Stimulated activated CD4-positive, alpha-beta T cell treated with anti-CD3 and anti-CD28 coated beads, Interleukin-12 subunit alpha, Interleukin-12 subunit beta, amount 100 ng/mL, for 4 hours (primary cell): ENCODE measurements around the gene STXBP5.
"Not testable (repeated sequence)": the region's sequence is repeated elsewhere in the genome, so short reads cannot be mapped to it uniquely, and the experiment has no call there.

Source experiments
- DNase-seq: peaks from one replicate; pipeline ENCODE4 v3.0.0-alpha.2; 2020

Gene STXBP5

DNA sequence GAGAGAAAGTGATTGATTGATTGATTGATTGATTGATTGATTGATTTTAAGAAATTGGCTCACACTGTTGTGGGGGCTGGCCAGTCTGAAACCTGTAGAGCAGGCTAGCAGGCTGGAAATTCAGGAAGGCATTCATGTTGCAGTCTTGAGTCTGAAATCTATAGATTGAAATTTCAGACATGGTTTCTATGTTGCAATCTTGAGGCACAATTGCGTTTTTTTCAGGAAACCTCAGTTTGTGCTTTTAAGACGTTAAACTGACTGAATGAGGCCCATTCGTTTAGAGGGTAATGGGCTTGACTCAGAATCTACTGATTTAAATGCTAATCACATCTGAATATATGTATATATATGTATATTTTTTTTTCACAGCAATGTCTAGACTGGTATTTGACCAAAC lies 106.3 kb downstream of the STXBP5 start:
- no peak for DNase-seq

DNA sequence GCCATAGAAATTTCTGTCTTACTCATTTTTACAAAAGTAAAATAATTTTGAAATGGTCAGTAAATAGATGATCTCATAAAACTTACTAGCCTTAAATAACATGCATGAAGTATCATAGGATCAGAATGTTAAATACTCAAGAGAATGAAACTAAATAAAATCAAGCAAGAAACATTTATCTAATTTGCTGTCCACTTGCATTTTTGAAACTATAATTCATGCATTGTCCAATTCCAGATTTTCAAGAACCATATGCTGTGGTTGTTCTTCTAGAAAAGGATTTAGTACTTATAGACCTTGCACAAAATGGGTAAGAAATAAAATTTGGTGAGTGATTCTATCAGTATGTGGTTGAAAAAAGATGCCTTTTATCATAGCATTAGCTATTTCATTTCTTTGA lies 107.0 kb downstream of the STXBP5 start:
- DNase-seq, result no peak

DNA sequence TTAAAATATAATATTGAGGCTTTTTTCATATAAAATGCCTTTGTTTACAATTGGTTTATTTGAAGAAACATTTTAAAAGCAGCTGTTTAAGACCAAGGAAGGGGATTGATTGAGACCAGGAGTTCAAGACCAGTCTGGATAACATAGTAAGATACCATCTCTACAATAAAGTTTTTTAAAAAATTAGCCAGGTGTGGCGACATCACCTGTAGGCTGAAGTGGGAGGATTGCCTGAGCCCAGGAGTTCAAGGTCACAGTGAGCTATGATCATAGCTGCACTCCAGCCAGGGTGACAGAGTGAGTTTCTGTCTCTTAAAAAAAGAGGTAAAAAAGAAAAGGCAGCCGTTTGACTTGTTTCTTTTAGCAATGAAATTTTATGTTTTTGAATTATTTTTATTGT lies 117.0 kb downstream of the STXBP5 start:
- no peak for DNase-seq

DNA sequence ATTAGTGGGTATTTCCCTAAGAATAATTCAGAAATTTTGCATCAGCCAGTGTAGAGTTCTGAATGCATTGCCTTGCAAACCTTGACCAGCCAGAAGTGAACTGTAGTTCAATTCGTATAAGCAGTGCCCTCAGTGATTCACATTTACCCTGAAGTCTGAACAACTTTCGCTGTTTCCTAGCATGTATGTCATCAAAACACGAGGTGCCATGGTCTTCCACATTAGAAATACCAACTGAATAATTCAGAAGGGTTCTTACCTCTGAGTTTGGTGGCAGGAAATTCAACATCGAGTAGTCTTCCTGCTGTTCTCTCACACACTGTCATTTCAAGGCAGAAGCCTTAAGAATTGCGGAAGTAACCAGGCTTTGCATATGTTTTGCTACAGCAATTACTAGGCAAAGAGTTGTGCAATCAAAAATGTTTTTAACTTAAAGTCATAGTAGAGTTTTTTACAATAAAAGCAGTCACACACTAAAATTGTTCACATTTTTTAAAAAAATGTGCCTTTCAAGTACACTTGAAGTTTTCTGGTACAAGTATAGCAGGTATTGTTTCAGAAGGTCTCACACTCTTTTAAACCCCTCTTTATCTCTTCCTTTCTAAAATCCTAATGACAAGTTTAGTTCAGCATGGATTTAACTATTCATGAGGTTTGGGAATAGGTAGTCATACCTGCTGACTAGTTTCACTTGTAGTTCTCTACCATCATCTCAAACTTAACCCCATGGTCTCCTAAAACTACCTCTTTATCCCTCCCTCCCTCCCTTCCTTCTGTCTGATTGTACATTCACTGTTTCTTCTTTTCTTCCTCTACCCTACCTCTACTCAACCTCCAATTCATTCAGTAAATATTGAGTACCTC lies 118.3 kb downstream of the STXBP5 start:
- no peak for DNase-seq

DNA sequence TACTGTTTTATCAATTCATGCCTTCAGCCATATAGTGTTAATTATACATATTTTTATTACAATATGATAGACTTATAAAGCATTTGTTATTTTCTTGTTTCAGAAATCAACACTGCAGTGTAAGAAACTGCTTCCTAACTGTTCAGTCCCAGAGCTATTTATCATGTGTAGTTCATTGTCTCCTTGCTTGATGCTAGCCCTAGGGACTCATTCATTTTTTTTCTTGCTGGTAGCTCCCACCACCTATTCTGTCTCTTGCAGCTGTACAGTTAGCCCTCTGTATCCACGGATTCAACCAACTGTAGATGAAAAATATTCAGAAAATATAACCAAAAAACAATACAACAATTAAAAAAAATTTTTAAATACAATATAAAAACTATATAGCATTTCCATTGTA lies 121.3 kb downstream of the STXBP5 start:
- no peak for DNase-seq

DNA sequence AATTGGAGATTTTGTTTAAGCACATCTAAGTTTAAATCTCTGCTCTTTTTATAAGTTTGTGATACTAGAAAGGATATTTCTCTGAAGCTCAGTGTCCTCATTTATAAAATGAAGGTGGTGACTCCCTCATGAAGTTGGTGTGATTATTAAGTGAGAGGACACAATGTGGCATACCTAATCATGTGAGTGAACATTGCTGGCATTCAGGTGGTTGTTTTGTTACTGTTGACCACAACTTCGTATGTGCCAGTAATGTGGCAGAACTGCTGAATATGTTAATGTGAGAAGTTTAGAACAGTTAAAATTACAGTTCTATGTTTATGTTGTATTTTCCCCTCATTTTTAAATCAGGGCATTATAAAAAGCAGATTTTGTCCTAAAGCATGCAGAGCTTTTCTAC lies 127.2 kb downstream of the STXBP5 start:
- DNase-seq, result no peak

DNA sequence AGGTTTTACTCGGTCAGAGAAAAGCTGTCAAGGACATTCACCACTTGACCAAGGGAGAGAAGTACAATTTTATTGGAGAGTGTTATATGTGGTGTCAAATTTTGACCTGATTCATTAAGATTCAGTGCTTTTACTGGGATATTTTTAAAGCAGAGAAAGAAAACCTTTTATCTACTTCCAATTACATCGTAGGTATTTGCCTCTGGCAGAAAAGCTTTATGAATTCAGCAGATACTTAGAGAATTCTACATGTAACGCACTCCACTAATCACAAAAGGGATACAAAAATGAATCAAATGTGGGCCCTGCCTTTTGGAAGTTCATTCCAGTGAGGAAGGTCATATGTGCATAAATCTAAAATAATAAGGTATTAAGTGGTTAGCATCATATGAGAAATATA lies 133.7 kb downstream of the STXBP5 start:
- DNase-seq, result no peak

DNA sequence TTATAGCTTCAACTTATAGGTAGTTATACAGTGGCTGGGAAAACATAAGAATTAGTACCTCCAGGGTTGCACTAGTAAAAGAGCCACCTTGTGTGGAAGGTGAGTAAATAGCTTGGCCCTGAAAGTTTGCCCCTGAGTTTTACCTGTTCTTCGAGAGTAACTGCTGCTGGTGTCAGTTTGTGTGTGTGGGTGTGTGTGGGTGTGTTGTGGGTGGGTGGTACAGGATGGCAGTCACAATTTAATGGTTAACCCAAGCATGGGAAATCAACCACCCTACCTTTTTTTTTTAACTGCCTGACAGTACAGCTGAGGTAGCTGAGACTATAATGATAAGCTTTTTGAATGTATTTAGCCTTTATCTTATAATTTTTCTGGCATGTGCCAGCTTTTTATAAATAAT lies 137.3 kb downstream of the STXBP5 start:
- DNase-seq, result no peak

DNA sequence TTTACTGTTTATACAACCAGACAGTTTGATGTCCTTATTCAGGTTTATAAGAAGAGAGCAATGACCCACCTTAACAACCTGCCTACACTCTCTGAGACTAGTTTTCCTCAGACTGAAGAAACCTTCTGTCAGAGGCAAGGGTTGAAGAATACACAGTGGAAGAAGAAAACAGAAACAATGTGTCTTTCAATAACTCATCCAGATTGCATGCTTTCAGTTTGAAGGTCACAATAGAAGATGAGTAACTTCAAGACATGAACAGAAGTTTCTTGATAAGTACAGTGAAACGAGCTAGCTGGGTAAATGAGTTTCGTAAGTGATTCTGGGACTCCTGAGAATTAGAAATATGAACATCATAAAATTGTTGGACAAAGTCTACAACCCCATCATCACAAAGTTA lies 141.7 kb downstream of the STXBP5 start:
- no peak for DNase-seq

DNA sequence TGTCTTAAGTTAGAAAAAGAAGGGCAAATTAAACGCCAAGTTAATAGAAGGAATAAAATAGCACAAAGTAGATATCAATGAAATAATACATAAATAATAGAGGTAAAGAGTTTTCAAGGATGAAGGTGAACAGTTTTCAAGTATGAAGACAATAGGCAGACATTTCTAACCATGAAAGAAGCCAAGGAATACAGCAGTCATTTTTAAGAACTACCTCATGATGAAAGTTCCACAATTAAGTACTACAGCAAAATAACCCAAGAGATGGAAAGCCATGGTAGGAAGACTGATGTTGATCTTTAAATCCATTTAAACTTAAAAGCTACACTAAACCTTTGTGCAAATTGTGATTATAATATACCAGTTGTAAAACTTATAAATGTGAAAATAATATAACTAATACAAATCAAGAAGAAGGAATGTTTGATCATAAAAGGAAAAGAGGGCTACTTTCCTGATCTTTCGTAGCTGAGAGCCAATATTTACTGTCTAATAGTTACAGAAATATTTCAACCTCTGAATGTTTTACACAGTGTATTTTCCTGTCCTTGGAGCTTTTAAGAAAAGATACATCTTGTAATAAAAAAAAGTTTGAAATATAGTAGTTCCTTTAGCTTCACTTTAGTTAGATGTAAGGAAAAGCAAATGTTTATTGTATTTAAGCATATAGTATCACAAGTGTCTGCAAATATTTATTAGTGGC lies 143.1 kb downstream of the STXBP5 start:
- no peak for DNase-seq

DNA sequence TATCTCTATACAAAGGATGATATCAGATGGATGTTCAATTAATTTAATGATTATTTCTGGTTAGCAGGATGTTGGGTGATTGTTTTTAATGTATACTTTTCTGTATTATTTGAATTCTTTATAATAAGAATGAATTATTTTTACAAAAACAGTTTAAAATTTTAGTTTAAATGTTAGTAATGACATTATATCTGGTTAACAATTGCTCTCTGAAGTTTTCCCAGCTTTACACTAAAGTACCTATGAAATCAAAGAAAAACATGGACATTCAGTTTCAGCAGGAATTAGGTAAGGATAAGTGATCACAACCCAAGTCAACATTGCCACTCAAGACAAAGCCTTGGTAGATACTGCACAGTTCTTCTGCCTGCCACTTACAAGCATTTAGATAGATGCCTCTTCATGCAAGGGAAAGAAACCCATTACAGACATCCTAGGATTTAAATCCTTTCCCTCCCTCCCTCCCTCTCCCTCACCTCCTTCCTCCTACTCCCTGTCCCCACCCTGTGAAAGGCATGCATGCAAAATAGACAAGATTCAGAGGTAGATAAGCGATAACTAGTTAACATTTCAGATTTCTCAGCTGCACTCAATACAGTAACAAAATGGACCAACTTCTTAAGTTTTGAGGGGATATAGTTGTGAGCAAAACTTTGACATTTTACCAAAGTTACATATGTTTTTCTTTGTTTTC lies 143.8 kb downstream of the STXBP5 start:
- no peak for DNase-seq

DNA sequence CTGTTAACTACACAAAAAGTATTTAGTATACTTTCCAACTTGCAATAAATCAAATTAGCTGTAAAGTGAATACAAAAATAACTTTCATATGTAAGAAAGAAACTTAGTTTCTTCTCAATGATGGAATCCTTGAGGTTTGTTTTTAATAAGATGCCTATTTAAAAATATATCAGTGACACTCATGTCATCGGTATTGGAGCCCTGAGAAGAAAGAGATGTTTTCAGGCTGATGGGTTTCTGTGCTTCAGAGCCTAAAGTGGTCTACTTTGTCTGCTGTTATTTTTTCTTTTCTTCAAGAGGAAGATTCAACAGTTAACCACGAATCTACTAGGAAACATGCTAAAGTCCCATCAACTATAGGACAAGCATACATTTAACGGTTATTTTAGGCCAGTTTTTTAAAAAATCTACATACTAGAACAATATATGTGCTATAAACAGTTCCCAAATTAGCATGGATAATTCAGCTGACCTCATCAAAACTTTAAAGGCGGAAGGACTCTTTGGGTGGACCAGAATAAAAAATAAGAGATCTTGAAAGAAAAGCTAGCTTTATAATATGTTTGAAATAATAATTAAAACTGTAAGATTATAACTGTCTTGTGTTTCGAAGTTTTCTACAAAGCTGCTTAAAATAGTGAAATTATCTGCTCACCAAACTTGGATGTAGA lies 157.2 kb downstream of the STXBP5 start:
- DNase-seq, result no peak

DNA sequence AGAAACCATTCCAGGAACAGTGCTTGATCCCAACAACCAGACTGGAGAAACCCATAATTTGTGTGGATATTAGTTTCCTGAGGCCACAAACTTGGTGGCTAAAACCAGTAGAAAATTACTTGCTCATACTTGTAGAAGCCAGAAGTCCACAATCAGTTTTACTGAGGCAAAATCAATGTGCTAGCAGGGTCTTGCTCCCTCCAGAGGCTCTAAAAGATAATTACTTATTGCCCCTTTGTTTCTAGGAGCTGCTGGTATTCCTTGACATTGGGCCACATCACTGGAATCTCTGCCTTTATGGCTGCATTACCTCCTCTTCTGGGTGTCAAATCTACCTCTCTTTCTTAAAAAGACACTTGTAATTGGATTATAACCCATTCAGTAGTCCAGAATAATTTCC lies 162.1 kb downstream of the STXBP5 start:
- no peak for DNase-seq

DNA sequence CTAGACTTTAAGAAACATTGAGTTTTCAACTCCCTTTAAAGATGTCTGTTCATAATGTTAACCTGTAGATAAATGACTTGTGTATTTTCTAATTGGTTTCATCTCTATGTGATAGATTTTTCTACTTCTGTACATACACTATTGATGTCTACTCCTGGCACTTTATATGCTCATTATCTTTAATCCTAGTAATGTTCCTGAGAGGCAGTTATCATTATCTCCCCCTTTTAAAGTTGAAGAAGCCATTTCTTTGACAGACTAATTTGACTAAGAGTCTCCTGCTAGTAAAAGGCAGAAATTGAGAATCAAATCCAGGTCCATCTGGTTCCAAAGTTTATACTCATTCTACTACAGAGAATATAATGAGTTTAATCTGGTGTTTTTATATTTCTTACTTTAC lies 167.1 kb downstream of the STXBP5 start:
- no peak for DNase-seq

DNA sequence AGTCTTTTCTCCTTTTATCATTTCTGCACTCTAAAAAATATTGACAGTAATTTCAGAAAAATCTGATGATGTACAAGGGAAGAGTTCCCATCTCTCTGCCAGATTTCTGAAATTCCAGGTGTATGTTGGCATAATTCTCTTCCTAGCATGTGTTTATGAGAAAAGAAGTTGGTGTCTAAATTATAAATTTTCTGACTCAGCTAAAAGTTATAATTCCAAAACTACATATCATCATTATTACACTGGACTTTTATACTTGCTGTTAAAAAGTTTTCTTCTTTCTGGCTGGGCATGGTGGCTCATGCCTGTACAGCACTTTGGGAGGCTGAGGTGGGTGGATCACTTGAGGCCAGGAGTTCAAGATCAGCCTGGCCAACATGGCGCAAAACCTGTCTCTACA lies 168.6 kb downstream of the STXBP5 start:
- DNase-seq, result no peak

DNA sequence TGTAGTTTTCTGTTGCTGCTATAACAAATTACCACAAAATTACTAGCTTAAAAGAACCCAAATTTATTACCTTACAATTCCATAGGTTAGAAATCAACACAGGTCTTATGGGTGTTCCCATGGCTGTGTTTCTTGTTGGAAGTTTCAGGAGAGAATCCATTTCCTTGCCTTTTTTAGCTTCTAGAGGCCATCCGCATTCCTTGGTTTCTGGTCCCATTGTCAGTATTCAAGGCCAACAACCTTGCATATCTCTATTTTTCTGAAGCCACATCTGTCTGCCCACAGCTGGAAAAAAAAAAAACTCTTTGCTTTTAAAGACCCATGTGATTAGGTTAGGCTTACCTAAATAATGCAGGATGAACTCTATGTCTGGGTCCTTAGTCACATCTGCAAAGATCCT lies 174.6 kb downstream of the STXBP5 start:
- no peak for DNase-seq

DNA sequence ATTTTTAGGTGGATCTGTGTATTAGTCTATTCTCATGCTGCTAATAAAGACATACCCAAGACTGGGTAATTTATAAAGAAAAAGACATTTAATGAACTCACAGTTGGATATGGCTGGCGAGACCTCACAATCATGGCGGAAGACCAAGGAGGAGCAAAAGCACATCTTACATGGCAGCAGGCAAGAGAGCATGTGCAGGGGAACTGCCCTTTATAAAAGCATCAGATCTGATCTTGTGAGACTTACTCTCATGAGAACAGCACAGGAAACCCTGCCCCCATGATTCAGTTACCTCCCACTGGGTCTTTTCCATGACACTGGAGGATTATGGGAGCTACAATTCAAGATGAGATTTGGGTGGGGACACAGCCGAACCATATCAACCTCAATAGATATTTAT lies 176.6 kb downstream of the STXBP5 start:
- not testable (repeated sequence) for DNase-seq

DNA sequence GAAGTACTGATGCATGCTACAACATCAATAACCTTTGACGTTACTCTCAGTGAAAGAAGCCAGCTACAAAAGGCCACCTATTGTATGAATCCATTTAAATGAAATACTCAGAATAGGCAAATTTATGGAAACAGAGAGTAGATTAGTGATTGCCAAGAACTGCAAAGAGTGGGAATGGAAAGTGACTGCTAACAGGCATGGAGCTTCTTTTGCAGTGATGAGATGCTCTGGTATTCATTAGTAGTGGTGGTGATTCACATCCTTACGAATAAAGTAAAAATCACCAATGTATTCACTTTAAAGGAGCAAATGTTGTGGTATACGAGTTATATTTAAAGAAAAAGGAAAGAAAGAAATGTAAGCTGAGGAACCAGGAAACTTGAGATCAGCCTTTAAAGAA lies 177.5 kb downstream of the STXBP5 start:
- DNase-seq, result no peak

DNA sequence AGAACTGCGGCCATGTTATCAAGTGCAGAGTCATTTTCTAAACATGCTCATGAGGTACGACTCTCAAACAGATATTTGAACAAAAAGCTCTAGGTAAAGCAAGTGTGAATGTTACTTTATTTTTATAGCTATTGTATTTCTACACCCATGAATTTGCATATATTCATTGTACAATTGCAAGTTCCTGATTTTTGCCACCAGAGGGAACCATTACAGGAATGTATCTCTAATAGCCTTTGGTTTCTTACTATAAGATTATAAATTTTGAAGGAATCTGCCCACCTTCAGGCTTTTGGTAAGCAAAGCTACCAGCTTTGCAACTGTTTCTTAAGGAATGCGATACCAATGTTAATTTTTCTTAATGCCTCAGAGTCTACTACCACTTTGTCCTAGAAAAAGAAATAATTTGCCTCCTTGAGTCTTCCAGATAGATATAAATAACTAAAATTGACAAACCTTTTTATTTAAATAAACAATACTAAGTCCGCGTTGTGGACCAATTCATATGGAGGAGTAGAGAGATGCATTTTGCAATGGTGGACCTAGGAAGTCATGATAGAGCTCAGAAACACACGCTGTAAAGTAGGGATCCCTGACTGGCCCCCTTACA lies 178.8 kb downstream of the STXBP5 start:
- DNase-seq, result no peak

DNA sequence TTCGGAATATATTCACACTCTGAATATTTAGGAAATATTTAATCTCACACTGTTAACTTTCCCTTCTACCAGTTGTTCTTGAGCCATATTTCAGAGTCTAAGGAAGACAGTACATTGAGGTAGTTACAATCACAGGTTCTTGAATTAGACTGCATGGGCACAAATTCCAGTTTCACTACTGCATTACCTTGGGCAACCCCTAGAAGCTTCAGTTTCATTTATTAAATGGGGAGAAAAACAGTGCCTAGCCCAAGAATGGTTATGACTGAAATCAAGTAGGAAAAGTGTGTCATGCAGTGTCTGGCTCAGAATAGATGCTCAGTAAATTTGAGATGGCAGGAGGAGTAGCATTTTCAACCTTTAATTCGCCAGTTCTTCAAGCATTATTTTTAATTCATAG lies 179.8 kb downstream of the STXBP5 start:
- no peak for DNase-seq

DNA sequence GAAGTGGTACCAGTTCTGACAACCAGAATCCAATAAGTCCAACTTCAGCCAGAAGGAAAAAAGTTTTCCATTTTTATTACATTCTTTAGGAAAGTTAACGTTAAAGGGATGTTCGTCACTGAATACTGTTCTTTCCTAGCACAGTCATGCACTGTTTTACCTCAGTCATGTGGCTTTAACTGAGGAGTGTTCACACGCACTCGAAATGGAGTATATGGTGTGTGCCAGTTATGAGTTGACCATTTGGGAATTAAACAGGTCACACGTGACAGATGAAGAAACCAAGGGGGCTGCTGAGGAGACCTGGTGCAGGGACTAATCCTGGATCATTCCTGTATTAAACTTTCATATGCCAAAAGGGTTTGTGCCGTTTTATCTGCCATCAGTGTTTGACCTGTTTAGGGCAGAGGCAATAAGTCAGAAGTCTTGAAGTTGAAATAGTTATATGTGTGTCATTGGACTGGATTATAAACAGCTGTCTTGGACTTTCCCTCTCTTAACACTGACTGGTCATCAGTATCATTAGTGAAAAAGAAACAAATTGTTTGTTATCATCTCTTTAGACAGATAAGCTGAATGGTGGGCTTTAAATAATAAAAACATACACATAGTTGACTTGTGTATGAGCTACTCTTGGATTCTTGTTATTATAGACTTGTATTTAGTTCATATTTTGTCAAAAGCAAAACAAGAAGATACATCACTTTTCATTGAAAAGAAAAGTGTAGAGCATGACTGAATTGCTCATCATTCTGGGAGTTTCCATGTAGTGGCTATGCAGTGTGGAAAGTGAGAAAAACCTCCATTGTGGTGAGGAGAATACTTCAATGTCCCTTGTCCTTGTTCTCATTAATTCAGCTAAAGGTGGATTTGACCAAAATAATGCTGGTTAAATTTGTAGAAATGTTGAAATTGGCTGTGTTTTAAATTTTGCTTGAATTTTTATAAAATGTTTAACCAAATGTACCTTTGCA lies 180.8 kb downstream of the STXBP5 start:
- no peak for DNase-seq

DNA sequence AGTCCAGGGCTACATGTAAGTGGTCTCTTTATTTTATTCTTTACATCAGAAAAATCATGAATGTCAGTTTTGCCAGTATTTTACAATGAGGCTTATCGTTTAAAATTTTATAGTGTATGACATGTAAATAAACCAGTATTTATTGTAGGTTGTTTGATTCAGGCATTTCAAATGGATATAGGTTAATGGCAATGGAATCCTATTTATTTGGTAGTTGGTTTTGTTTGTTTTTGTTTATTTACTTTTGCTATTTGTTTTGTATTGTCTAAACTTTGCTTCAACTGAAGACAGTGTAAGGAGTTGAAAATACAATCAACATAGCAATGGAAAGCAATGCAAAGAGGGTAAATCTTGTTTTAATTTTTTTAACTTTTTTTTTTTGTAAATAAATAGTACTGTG lies 185.2 kb downstream of the STXBP5 start:
- no peak for DNase-seq
